ENCODE measurements around the gene KLC3.

- TF ChIP-seq, protein P1, sequence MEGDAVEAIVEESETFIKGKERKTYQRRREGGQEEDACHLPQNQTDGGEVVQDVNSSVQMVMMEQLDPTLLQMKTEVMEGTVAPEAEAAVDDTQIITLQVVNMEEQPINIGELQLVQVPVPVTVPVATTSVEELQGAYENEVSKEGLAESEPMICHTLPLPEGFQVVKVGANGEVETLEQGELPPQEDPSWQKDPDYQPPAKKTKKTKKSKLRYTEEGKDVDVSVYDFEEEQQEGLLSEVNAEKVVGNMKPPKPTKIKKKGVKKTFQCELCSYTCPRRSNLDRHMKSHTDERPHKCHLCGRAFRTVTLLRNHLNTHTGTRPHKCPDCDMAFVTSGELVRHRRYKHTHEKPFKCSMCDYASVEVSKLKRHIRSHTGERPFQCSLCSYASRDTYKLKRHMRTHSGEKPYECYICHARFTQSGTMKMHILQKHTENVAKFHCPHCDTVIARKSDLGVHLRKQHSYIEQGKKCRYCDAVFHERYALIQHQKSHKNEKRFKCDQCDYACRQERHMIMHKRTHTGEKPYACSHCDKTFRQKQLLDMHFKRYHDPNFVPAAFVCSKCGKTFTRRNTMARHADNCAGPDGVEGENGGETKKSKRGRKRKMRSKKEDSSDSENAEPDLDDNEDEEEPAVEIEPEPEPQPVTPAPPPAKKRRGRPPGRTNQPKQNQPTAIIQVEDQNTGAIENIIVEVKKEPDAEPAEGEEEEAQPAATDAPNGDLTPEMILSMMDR (IDR thresholded peaks at IDR 0.05) = no peak
- TF ChIP-seq POLR2A (IDR thresholded peaks at IDR 0.05) = no peak
Observed at GRCh38 chr19:45385392-45386221, 45.1 kb downstream of the KLC3 start.
